Skeletal muscle satellite cell (primary cell): ENCODE data around the gene STK16.

ENCODE experiments used
- H3K27me3 ChIP-seq: 2 replicates; pipeline ENCODE4 v1.7.0; 2013; ENCODE audit warnings: low read length; ENCODE audit not compliant: control insufficient read depth, insufficient read depth
- H3K36me3 ChIP-seq: 2 replicates; pipeline ENCODE4 v1.7.0; 2013; ENCODE audit warnings: mild to moderate bottlenecking, control low read depth, low read length; ENCODE audit not compliant: insufficient read depth
- H3K4me1 ChIP-seq: 2 replicates; pipeline ENCODE4 v1.7.0; 2013; ENCODE audit warnings: low read length; ENCODE audit not compliant: control insufficient read depth, insufficient read depth
- H3K4me2 ChIP-seq: 2 replicates; pipeline ENCODE4 v1.7.0; 2013; ENCODE audit warnings: mild to moderate bottlenecking, low read length
- H3K4me3 ChIP-seq: 2 replicates; pipeline ENCODE4 v1.7.0; 2013; ENCODE audit warnings: low read length
- H3K9ac ChIP-seq: 2 replicates; pipeline ENCODE4 v1.7.0; 2013; ENCODE audit warnings: mild to moderate bottlenecking, low read depth, low read length, moderate library complexity
- H3K9me3 ChIP-seq: replicated peaks from 2 replicates; pipeline ENCODE4 v1.7.0; 2013; ENCODE audit warnings: mild to moderate bottlenecking, control low read depth, low read length

Gene STK16

DNA sequence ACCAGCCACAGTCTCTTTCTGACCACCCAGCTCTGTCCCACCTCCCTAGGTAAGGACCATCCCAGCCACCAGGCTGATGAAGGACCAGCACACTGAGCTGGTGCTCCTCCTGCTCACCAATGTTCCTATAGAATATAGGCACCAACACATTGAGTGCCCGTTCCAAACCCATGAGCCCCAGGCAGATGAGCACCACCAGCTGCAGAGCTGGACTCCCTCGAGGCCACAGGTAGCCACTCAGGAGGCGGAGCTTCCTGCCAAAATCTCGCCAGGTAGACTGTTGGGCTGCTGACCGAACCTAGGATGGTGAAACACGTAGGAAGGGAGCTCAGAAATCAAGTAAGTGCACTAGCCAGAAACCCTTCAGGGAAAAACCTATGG, 28.8 kb upstream of the STK16 start:
- Histone ChIP-seq H3K4me2 (no peak overlapping the region), H3K27me3 (no peaks in the 10 kb centered on the region), H3K4me1 (peaks cover 31% of the 10 kb centered on the region), H3K36me3 (peaks cover 52% of the 10 kb centered on the region), H3K4me3 (no peak overlapping the region), H3K9me3 (no peaks in the 10 kb centered on the region), H3K9ac (no peak overlapping the region)

DNA sequence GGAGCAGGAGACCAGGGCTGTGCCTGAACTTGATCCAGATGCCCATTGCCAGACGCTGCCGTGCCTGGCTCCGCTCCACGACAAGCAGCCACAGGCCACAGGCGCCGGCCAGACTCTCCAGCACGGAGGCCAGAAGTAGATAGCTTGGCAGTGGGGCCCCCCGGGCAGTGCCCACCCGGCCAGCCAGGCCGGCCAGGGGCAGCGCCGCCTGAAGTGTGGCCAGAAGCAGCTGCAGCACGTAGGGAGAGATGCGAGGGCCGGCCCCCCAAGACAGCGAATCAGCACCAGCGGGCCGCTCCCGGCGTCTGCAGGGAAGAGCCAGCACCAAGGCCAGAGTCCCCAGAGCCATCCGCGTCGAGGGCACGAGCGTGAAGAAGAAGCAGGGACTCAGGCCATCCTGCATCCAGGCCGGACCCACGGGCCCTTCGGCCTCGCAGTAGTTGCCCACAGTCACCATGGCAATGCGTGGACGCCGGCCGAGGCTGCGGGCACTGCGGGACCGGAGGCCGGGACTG, 27.0 kb upstream of the STK16 start:
- Histone ChIP-seq H3K9ac (peak overlapping the region; percentile 71), H3K36me3 (peaks cover 53% of the 10 kb centered on the region), H3K4me3 (peak overlapping the region; percentile 71), H3K27me3 (no peaks in the 10 kb centered on the region), H3K4me2 (peak overlapping the region; percentile 93), H3K4me1 (peaks cover 31% of the 10 kb centered on the region), H3K9me3 (no peaks in the 10 kb centered on the region)

DNA sequence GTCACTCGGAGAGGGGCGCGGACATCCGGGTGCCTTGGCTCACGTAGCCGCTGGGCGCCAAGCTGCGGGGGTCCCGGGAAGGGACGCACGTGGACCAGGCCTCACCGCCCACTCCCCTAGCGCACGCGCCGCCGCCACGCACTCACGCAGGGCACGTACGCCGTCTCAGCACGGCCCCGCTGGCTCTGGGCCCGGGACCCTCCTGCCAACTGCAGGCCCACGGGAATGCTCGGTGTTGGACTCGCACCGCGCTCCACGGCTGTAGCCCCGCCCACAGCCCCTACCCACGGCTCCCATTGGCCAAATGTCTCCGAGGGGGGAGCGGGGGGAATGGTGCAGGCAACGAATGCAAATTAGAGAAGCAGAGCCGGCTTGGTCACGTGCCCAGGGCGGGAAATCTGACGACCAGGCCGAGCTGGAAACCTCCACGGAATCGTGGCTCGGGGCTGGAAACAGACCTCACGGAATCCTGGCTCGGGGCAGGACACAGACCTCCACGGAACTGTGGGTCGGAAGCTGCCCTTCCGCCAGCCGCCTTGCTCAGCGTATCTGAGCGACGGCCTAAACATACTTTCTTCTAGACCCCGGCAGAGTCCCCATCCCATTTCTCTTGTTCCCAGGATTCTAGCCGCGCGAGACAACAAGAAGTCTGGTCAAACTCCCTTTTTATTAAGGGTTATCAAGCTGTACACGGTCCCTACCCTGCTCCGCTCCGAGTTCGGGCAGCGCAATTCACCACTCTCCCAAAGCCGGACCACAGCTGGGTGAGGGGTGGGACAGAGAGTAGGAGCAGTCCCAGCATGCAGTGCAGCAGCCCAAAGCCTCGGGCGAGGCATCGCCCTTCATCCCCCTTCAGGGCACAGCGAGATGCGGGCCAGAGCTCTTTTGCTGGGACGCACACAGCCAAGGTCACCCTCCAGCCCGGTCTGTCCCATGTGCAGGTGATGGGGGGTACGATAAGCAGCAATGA, 26.3 kb upstream of the STK16 start, which contains the start of gene ABCB6:
Gene ABCB6, minus strand, starts transcription at position 227 of the 970 bp plus-strand sequence. CDS start 285 bp downstream, outside the sequence.
- peak within 1 kb of the TSS; percentile 71 for H3K4me3 ChIP-seq
- H3K36me3 ChIP-seq: peaks cover 53% of the 10 kb centered on the region
- H3K9ac ChIP-seq: peak within 1 kb of the TSS; percentile 71
- peak within 1 kb of the TSS; percentile 93 for H3K4me2 ChIP-seq
- no peaks in the 10 kb centered on the region for H3K27me3 ChIP-seq
- H3K4me1 ChIP-seq: peaks cover 31% of the 10 kb centered on the region
- no peaks in the 10 kb centered on the region for H3K9me3 ChIP-seq

DNA sequence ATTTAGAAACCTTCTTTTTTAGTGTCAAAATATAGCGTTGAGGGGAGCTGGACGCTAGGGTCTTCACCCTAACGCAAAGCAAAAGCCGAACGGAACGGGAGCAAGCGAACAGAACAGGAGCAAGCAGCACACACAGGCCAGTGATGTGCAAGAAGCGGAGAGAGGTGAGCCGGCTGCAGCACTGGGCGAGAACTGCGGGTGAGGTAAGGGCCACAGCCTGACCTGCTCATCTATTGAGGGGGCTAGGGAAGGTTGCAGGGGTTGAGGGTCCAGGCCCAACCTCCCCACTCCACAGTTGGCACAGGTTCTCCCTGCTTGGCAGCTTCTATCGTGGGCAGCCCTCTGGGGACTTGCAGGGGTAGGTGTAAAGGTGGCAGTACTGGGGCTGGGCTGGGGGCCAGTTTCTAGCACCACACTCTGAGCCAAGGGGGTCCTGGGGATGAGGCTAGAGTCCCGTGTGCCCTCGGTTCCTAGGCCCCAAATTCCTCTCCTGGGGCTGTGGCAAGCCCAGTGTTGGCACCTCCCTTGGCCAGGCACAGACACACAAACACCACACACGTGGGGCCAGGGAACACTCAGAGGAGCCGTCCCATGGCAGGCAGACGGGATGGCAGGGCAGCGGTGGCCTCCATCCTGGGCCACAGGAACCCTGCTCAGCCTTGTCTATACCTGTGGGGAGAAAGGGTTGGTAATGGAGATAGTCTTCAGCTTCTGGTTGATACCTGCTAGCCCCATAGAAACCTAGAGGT, 25.3 kb upstream of the STK16 start:
- H3K36me3 ChIP-seq: peaks cover 54% of the 10 kb centered on the region
- H3K4me3 ChIP-seq: no peak overlapping the region

DNA sequence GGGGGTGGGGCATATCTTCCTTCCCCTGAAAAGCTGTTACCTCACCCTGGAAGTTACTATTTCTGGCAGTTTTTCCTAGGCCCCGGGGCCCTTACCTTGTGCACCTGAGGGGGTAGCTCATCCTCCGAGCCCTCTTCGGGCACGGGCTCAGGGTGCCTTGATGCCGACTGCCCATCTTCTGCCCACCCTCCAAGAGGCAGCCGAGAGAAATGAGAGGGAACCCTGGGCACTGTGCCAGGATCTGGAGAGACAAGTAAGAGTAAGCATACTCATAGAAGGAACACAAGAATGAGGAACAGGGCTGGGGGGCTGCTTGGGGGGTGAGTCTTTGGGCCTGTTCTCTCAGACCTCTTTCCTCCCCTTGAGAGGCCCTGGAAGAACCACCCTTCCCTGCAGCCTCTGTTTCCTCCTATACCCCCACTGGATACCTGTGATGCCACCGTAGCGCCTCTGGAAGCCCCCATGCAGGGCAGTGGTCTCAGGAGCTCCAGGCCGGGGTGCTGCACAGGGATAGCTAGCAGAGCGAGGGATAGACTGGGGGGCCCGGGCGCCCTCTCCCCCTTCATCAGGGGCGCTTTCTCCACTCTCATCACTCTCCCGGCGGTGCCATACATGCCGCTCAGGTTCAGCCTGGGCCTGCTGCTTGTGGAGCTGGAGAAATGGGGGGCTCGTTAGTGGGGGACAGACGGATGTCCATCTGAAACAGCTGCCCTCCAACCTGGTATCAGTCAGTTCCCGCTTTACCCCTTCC, 24.5 kb upstream of the STK16 start:
- Histone ChIP-seq H3K9ac (no peak overlapping the region), H3K9me3 (no peaks in the 10 kb centered on the region)

More for the DNA sequence above, 25.3 kb upstream of the STK16 start:
- H3K9me3 ChIP-seq: no peaks in the 10 kb centered on the region
- H3K4me1 ChIP-seq: peaks cover 31% of the 10 kb centered on the region
- peak overlapping the region; percentile 71 for H3K9ac ChIP-seq
- peak overlapping the region; percentile 93 for H3K4me2 ChIP-seq
- no peaks in the 10 kb centered on the region for H3K27me3 ChIP-seq

DNA sequence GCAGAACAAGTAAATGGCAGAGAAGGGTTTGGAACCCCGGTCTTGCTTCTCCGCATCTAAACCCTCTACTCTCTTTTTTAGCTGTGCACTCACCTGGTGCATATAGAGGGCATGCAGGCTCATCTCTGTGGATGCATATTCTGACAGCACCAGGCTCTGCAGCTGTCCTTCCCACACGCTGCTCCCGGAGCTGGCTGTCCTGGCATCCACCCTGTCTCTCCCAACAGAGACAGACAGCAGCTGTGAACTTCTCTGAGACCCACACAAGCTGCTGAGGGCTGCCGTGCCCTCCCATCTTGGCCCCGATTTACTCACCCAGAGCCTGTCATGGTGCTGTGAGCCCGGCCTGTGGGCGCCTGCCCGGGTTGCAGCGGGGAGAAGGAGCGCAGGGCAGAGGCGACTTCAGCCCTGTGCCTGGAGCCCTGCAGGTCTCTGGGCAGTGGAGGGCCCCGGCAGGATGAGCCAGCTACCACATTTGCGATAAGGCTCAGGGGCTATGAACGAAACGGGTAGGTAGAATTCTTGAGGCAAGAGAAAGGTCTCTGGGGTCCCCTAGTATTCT, 23.2 kb upstream of the STK16 start:
- Histone ChIP-seq H3K4me3 (no peak overlapping the region), H3K9me3 (no peaks in the 10 kb centered on the region), H3K36me3 (peaks cover 65% of the 10 kb centered on the region), H3K27me3 (no peaks in the 10 kb centered on the region), H3K4me2 (no peak overlapping the region), H3K9ac (no peak overlapping the region), H3K4me1 (peaks cover 25% of the 10 kb centered on the region)

More for the DNA sequence above, 24.5 kb upstream of the STK16 start:
- H3K27me3 ChIP-seq: no peaks in the 10 kb centered on the region
- H3K4me2 ChIP-seq: no peak overlapping the region
- peaks cover 31% of the 10 kb centered on the region for H3K4me1 ChIP-seq
- peaks cover 62% of the 10 kb centered on the region for H3K36me3 ChIP-seq
- H3K4me3 ChIP-seq: no peak overlapping the region

DNA sequence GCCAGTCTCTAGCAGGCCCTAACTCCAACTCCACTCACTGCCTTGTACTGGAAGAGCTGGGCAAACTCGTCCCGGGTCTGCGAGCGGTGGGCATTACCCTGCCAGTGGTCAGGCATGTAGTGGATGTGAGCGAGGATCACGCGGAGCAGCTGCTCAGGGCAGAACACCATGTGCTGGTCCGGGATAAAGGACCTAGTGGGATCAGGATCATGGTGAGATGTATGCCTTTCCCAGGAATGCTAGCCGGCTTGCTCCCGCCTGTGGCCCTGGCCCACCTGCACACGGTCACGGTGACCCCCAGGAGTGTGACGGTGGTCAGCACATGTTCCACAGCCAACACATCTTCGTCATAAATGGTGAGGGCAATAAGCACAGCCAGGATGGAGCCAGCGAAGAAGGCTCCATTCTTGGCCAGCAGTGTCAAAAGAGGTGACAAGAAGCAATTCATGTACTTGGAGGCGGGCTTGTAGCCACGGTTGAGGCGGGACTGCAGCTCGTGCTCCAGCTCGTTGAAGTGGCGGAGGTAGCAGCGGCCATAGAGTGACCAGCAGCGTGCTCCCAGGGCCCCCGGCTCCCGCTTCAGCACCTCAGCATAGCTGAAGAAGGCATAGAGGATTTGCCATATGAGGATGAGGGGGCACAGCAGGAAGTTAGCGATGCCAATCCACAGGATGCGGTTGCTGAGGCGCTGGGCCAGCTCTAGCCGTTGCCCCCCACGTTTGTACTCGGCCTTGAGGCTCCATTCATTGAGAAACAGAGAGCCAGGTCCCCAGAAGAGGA, 21.3 kb upstream of the STK16 start:
- H3K4me3 ChIP-seq: no peak overlapping the region
- H3K9me3 ChIP-seq: no peaks in the 10 kb centered on the region
- H3K36me3 ChIP-seq: peaks cover 65% of the 10 kb centered on the region
- H3K27me3 ChIP-seq: no peaks in the 10 kb centered on the region
- H3K4me2 ChIP-seq: no peak overlapping the region
- H3K9ac ChIP-seq: no peak overlapping the region
- H3K4me1 ChIP-seq: peaks cover 20% of the 10 kb centered on the region

DNA sequence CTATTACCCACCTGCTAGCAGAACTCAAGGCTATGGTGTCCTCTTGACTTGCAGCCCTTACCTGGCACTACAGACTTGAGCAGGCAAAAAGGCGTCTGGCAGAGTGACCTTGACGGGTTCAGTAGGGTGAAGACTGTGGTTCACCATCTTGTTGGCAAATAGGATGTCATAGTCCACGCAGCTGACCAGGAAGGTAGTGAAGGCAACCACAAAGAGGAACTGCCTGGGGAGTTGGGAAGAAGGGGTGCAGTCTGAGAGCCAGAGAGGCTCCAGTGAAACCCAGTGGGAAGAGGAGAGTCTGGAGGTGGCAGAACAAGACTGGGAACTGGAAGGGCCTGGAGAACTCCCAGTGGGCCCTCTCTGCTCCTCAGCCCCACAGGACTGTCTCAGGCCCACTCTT, 19.9 kb upstream of the STK16 start:
- Histone ChIP-seq H3K36me3 (peaks cover 58% of the 10 kb centered on the region), H3K9ac (no peak overlapping the region), H3K4me3 (no peak overlapping the region), H3K9me3 (no peaks in the 10 kb centered on the region), H3K4me1 (peaks cover 14% of the 10 kb centered on the region), H3K27me3 (no peaks in the 10 kb centered on the region), H3K4me2 (no peak overlapping the region)

DNA sequence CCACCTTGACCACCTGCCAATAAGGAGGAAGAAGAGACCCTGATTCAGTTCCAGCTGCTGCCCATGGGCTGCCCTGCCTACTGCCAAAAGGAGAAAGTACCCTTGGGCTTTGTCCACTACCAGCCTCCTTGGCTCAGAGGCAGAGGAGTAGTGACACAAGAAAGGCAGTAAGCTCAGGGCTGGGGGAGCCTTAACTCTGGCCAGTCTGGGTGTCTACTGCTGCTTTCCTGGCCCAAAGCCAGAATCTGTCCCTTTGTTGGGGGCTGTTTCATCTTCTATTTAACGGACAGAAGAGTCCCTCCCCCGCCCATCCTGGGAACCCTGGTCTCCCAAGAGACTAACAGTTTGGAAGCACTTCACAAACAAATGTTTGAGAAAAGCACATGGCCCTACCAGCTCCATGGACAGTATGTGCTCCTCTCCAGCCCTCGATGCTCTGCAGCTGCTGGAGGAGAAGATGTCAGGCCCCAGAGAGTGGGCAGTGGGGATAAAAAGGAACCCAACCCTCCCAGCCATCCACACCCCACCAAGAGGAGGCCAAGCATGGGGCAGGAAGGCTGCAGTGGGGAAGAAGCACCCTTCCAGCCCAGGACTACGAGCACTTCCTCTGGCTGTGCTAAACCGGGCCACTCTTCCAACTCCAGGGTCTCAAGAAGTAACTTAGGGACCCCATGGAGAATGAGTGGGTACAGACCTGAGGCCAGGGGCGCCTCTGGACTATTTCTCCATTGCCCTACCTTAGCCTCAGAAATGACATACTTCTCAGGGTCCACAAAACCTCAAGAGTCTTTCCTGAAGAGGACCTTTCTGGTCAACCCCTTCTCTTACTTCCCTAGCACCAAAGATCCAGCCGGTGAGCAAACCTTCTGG, 17.0 kb upstream of the STK16 start:
- Histone ChIP-seq H3K36me3 (peaks cover 47% of the 10 kb centered on the region), H3K9ac (peak overlapping the region; percentile 98), H3K27me3 (no peaks in the 10 kb centered on the region), H3K9me3 (no peaks in the 10 kb centered on the region), H3K4me3 (peak overlapping the region; percentile 86), H3K4me2 (peak overlapping the region; percentile 92), H3K4me1 (peaks cover 15% of the 10 kb centered on the region)
